ENCODE results near the gene CRY1.
A peak's percentile ranks its signal among the peaks of the same experiment; 100 is the strongest.
"Not testable (repeated sequence)": the region's sequence is repeated elsewhere in the genome, so short reads cannot be mapped to it uniquely, and the experiment has no call there.

The CRY1 gene

DNA sequence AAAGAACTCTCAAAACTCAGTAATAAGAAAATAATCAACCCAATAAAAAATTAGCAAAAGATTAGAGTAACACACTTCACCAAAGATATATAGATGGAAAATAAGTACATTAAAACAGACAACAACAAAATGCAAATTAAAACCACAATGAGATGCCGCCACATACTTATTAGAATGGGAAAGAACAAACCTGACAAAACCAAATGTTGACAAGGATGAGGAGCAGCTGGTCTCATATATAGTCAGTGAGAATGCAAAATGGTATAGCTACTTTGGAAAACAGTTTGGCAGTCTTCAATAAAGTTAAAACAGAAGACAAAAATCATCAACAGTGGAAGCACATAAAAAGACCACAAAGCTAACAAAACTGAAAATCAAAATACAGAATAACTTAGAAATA, 29.1 kb downstream of the CRY1 start:
- no peak for DNase-seq (ENCODE audit: low spot score)

DNA sequence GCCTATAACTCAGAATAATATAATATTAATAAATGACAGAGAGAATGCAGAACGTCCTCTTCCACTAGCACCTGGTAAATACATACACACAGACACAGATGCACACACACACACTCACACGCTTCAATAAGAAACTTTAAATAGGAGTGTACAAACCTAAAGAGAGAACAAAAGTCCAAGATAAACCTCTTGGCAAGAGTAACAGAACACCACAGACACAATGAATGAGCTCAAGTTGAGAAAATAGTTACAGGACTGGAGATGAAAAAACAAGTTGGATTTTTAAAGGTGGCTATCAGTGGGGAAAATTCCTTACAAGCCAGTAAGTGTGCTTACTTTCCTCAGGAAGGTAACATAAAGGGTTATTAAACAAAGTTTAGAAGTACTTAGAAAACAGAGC, 35.2 kb downstream of the CRY1 start:
- DNase-seq (ENCODE audit: low spot score), result no peak

DNA sequence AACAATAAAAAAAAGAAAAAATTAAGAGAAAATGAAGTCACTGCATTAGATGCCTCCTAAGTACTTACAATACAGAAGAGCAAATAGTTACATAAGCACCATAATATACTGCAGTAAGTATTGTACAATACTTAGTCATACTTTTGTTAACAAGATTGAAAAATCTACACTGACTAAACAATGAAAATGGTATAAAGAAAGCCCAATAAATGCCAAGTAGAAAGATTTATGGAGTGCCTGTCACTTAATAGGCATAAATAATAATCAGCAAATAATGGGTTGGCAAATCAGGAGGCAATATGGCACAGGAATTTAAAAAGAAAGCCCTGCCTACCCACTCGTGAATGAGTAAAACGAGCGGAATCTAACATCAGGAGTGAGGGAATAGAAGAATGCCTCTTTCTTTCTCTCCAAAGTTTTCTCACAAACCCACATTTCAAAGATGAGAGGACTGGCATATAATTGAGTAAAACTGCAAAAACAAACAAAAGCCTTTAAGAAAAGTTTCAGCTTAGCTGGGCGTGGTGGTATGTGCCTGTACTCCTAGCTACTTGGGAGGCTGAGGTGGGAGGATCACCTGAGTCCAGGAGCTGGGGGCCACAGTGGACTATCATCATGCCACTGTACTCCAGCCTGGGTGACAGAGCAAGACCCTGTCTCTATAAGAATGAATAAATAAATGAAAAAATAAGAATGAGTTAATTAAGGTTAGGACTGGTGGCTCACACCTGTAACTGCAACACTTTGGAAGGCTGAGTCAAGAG, 36.1 kb downstream of the CRY1 start:
- no peak for DNase-seq (ENCODE audit: low spot score)

DNA sequence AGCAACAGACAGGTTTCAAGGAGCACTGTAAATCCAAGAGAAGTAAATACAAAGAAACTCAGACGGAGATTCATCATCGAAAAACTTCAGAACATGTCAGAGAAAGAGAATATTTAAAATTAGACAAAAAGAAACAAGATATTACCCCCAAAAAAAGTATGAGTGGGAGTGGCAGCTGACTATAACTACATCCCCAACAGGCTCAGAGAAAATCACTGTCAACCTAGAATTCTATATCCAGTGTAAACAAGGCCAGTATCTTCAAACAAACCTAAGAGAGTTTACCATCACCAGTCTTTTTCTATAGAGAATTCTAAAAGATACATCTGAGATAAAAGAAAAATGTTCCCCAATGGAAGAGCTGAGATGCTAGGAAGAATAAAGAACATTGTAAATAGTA, 39.6 kb downstream of the CRY1 start:
- DNase-seq (ENCODE audit: low spot score), result no peak

DNA sequence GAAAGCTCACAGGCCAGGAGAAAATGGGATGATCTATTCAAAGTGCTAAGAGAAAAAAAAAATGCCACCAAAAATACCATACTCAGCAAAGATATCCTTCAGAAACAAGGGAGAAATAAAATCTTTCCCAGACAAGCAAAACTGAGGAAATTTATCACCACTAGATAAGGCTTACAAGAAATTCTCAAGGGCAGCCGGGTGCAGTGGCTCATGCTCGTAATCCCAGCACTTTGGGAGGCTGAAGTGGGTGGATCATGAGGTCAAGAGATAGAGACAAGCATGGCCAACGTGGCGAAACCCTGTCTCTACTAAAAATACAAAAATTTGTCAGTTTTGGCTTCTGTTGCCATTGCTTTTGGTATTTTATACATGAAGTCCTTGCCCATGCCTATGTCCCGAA, 48.2 kb downstream of the CRY1 start:
- DNase-seq (ENCODE audit: low spot score), result no peak

DNA sequence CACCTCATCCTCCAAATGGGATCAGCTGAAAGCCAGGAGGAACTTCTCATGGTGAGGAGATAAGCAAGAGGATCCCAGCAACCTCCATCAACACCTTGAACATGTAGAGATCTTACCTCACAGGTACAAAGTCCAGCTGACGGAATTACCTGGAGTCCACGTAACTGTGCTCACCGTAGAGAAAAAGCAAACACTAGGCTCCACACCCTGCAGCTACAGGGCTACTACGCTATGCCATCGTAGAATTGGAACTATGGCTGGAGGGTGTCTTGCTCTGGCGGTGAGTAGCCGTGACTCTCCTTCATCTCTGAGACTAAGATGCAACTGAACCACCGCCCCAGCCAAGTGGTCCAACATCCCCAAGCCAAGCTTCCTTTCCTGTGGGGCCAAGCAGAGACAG, 50.5 kb downstream of the CRY1 start:
- DNase-seq (ENCODE audit: low spot score), result no peak

DNA sequence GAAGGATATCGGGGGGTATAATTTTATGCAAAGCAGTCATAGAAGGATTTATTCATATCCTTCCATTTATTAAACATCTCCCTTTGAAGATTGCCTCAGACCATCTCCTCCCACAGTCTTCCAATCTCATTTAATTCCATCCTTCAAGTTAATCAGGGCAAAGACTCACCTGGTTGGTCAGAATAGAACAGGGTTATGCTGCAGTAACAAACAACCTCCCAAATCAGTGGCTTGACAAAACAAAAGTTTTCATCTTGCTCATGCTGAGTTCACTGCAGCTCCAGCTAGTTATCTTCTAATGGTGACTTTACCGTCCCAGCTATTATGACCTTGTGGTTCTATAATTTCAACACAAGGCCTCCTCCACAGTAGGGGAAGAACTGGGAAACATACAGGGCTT, 57.6 kb downstream of the CRY1 start:
- DNase-seq (ENCODE audit: low spot score), result no peak

DNA sequence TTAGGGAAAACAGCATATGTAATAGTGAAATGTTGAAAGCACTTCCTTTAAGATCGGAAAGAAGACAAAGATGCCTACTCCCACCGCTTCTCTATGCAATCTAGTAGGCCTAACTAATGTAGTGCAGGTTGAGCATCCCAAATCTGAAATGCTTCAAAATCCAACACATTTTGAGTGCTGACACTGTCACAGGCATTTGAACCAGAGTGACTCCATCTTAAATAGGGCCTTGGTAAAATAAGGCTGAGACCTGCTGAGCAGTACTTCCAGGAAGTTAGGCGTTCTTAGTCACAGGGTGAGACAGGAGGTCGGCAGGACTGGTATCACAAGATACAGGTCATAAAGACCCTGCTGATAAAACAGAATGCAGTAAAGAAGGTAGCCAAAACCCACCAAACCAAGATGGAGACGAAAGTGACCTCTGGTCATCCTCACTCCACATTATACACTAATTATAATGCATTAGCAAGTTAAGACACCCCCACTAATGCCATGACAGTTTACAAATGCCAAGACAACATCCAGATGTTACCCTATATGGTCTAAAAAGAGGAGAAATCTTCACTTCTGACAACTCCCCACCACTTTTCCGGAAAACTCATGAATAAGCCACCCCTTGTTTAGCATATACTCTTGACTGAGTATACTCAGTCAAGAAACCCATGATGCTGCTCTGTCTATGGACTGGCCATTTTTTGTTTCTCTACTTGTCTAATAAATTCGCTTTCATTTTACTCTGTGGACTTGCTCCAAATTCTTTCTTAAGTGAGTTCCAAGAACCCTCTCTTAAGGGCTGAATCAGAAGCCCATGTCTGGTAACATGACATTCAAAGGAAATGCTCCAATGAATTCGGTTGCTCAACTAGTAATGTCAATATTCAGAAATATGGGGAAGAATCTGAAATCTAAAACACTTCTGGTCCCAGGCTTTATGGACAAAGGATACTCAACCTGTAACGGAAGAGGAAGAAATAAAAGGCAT, 59.3 kb downstream of the CRY1 start:
- DNase-seq (ENCODE audit: low spot score), result no peak

DNA sequence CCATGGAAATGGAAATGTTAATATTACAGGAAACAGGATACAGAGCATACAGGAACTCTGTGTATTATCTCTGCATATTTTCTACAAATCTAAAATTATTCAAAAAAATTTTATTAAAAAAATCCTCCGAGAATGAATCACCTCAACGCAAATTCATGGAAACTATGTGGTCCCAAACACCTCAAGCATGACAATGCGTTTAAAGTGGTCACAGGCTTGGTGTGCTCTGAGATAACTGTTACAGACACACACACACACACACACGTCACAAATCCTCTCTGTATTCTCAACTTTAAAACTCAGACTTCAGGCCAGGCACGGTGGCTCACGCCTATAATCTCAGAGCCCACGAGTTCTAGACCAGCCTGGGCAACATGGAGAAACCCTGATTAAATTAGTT, 61.1 kb downstream of the CRY1 start:
- no peak for DNase-seq (ENCODE audit: low spot score)

DNA sequence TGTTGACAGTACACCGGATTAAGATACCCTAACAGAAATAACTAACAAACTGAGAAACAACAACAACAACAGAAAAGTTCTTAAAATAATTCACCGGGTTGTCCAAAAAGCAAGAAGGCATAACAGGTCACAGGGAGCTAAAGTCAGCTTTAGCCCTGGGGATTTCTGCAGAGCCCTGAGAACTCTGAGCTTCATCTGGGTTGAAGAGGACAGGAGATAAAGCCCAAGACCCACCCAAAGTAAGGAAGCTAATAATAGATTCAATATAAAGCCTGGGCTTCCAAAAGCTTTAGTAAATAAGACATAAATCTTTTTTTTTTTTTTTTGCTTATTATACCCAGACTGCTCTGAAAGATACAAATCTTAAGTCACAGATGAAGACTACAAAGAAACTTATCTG, 62.3 kb downstream of the CRY1 start:
- DNase-seq (ENCODE audit: low spot score), result no peak

DNA sequence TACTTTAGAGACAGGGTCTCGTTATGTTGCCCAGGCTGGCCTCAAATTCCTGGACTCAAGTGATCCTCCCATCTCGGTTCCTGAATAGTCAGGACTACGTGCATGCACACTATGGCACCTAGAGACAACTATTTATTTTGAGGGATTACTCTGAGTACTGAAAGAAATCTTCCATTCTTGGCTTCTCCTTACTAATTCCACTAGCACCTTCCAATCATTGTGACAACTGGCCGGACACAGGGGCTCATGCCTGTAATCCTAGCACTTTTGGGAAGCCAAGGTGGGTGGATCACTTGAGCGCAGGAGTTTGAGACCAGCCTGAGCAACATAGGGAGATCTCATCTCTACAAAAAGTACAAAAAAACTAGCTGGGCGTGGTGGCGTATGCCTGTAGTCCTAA, 64.3 kb downstream of the CRY1 start:
- DNase-seq (ENCODE audit: low spot score), result no peak

DNA sequence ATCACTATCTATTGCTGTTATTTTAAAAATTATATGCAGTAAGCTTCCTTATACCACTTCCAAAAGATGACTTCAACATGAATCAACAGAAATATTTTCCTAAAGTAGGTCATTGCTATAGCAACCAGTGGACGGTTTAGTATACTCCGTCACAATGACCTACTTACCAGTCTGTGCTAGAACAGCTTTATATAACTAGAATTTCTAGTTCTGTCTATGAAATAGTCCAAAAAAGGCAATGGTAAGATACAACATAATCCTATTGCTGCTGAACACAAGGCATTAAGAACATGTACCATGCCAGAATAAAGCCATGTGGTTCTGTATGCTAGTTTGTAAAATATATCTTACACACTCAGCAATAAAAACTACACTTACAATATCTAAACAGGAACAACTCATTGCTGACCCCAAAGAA, 65.7 kb downstream of the CRY1 start:
- peak; percentile 66 for DNase-seq (ENCODE audit: low spot score)

DNA sequence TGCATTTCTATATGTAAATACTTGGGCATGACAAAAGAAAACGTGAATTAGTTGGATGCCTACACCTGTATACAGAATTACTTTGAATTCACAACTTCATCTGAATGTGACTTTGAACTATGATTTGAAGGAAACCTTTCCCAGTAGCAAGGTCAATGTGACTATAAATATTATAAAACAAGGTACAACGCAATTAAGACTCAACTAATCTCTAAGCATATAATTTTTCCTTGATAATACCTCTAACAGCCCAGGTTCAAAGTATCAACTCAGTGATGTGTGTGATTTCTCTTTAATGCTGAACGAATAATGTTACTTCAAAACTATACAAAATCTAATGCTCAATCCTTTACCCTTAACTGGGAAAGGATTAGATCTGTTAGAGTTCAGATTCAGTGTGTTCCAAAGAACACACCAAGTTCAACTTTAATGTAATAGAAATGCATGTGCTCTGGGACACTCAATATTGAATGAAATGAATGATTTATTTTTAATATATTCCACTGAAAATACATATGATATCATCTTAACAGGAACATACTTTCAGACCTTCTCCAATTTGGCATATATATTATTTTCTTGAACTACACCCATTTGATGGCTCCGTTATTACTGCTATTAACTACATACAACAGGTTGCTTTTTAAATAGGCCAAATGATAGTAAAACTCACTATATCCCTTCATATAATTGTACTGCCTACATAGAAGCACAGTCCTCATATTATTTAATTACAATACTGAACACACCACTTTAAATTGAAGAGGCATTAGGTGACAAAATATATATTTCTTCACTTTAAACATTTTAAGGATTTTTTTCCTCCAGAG, 66.3 kb downstream of the CRY1 start:
- DNase-seq (ENCODE audit: low spot score), result no peak

DNA sequence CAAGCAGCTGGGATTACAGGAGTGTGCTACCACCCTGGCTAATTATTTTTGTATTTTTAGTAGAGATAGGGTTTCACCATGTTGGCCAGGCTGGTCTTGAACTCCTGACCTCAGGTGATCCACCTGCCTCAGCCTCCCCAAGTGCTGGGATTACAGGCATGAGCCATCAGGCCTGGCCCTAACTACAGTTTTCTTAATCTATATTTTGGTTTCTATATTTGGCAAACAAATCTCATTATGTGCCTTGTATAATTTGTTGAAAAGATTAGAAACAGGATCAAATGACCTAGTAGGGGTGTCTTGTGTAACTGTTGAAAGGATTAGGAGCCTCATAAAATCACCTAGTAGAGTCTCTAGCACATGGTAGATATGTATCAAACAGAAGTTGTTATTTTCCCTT, 67.0 kb downstream of the CRY1 start:
- DNase-seq (ENCODE audit: low spot score), result not testable (repeated sequence)

DNA sequence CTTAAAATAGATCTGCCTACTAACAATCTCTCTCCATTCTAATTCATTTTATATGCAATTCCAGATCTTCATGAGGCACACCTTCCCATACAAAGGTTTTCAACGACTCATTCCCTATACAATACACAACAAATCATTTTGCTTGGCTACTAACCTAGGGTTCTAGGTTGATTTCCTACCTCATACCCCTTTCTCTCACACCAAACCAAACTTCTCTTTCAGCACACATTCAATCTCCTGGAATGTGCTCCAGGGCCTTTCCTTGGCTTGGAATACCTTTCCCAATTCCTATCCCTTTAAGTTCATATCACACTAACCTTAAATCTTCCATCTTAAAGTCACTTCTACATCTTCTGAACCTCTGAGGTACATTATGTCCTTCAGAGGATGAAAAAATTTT, 67.7 kb downstream of the CRY1 start:
- no peak for DNase-seq (ENCODE audit: low spot score)

DNA sequence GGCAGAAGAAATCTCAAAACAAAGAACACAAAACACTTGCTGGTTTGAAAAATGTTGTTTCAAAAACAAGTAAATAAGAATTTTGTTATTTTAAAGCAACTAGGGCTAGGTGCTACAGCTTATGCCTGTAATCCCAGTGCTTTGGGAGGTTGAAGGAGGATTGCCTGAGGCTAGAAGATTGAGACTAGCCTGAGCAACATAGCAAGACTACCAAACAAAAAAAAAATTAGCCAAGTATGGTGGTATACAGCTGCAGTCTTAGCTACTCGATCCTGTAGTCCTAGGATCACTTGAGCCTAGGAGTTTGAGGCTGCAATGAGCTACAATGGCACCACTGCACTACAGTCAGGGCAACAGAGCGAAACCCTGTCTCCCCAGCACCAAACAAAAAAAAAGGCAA, 73.8 kb downstream of the CRY1 start:
- DNase-seq (ENCODE audit: low spot score), result no peak

DNA sequence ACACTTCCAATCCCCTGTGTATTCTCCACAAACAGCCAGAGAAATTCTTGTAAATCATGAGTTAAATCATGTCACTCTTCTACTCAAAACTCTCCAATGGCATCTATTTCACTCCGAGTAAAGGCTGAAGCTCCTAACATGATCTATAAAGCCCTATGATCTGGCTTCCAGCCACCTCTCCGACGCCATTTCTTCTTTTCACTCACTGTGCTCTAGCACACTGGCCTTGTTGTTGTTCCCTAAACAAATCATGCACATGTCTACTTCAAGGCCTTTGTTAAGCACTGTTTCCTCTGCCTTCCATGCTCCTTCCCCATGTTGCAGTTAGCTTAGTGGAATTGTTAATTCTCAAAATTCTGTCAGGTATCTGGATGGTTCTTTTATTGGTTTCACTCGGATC, 76.3 kb downstream of the CRY1 start:
- DNase-seq (ENCODE audit: low spot score), result no peak

DNA sequence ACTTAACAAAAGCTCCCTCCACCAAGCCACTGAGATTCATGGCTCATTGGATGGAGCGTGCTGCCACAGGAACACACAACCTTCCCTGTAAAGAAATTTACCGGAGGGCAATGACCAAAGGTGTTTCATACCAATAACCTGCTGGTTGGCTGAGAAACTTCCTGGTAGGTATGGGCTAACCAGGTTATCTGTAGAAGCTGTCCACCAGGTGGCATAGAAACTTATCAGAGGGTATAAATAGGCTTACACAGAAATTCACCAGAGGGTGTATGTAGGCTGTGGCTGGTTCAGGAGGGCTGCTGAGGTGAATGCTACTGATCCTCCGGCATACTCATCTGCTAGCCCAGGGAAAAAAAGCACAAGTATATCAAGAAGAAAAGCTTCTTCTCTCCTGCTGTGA, 79.3 kb downstream of the CRY1 start:
- no peak for DNase-seq (ENCODE audit: low spot score)

DNA sequence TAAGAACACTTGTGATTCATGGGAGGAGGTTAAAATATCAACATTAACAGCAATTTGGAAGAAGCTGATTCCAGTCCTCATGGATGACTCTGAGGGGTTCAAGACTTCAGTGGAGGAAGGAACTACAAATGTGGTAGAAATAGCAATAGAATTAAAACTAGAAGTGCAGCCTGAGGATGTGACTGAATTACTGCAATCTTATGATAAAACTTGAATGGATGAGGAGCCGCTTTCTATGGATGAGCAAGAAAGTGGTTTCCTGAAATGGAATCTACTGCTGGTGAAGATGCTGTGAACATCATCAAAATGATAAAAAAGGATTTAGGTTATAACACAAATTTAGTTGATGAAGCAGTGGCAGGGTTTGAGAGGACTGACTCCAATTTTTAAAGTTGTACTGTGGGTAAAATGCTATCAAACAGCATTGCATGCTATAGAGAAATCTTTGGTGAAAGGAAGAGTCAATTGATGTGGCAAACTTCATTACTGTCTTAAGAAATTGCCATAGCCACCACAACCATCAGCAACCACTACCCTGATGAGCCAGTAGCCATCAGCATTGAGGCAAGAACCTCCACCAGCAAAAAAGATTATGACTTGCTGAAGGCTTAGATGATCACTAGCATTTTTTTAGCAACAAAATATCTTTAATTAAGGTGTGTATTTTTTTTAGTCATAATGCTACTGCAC, 80.5 kb downstream of the CRY1 start:
- DNase-seq (ENCODE audit: low spot score), result no peak

DNA sequence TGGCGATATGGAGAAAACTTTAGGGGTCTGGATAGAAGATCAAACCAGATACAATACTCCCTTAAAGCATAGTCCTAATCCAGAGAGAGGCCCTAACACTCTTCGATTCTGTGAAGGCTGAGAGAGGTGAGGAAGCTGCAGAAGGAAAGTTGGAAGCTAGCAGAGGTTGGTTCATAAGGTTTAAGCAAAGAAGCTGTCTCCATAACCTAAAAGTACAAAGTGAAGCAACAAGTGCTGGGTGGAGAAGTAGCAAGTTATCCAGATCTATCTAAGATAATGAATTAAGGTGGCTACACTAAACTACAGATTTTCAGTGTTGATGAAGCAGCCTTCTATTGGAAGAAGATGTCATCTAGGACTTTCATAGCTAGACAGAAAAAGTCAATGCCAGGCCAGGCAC, 81.8 kb downstream of the CRY1 start:
- no peak for DNase-seq (ENCODE audit: low spot score)

DNA sequence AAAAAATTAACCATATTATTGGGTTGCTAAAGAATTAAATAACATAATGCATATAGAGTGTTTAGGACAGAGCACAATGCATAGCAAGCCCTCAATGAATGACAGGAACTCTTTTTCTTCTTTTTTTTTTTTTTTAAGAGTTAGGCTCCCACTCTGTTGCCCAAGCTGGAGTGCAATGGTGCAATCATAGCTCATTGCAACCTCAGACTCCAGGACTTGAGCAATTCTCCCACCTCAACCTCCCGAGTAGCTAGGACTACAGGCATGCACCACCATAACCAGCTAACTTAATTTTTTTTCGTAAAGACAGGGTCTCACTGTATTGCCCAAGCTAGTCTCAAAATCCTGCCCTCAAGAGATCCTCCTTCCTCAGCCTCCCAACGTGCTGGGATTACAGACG, 85.9 kb downstream of the CRY1 start:
- DNase-seq (ENCODE audit: low spot score), result no peak

DNA sequence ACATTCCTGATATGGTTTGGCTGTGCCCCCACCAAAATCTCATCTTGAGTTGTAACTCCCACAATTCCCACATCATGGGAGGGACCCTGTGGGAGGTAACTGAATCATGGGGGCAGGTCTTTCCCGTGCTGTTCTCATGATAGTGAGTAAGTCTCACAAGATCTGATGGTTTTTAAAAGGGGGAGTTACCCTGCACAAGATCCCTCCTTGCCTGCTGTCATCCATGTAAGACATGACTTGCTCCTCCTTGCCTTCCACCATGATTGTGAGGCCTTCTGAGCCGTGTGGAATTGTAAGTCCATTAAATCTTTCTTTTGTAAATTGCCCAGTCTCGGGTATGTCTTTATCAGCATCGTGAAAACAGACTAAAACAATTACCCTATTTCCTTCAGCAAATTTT, 90.7 kb downstream of the CRY1 start:
- not testable (repeated sequence) for DNase-seq (ENCODE audit: low spot score)
